ENCODE measurements around the gene BAHCC1.

The BAHCC1 gene

DNA sequence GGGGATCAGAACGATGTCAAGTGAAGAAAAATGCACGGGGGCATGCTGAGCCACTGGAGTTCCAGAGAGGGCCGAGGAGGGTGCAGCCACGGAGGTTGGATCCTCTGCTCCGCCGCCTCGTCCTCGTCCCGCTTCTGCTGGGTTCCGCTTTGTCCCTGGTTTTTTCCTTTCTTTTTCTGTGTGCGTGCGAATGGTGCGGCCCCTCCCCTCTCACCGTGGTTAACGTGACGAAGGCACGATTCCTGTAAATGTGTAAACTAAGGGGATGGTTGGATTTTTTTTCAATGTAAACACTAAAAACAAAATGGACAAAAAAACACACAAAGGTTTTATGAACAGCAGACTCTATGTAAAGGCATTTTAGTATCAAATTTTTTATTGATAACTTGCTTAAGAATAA is 70.7 kb downstream of the BAHCC1 start:
- TF ChIP-seq, protein P1, sequence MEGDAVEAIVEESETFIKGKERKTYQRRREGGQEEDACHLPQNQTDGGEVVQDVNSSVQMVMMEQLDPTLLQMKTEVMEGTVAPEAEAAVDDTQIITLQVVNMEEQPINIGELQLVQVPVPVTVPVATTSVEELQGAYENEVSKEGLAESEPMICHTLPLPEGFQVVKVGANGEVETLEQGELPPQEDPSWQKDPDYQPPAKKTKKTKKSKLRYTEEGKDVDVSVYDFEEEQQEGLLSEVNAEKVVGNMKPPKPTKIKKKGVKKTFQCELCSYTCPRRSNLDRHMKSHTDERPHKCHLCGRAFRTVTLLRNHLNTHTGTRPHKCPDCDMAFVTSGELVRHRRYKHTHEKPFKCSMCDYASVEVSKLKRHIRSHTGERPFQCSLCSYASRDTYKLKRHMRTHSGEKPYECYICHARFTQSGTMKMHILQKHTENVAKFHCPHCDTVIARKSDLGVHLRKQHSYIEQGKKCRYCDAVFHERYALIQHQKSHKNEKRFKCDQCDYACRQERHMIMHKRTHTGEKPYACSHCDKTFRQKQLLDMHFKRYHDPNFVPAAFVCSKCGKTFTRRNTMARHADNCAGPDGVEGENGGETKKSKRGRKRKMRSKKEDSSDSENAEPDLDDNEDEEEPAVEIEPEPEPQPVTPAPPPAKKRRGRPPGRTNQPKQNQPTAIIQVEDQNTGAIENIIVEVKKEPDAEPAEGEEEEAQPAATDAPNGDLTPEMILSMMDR (IDR thresholded peaks at IDR 0.05; ENCODE audit: control insufficient read depth, extremely low read depth, insufficient read depth): no peak
- no peak overlapping the region for H3K4me3 ChIP-seq (ENCODE audit: low read depth, low read length)
- DNase-seq (ENCODE audit: low read depth): no peak

DNA sequence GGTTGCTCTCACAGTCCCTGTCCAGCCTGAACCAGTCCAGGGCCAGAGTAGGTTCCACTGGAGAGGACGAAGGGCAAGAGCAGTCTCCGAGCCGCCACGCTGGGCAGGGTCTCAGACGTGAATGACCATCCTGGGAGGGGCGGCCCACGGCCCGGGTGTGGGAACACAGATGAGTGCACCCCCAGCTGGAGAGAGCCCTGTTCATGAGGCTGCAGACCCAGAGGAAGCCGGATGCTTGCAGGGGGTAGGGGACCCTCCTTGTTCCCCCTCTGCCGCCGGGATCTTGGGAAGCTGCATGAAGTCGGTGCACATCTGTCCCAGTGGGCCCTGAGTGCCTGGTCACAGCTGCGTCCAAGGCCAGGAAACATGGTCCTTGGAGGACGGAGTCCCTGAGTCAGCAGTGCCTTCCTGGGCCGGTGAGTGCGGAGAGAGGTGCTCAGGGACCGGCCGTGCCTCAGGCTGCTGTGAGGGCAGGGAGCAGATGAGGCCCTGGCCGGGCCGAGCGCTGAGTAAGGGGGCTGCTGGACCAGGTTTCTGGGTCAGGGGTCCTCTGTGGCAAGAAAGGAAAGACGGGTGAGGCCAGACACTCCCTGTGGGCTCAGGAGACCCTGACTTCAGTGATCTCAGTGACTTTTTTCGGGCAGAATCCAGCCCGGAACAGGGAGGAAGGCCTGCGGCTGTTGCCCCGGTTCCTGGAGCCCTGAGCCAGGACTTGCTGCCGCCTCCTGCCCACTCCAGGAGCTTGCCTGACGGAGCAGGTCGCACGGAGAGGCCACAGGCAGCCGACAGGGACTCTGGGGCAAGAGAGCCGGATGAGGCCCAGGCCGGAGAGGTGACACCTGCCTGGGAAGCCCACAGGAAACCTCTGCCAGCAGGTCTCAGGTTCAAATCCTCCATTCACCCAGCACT is 71.6 kb downstream of the BAHCC1 start:
- TF ChIP-seq, protein P1 (IDR thresholded peaks at IDR 0.05; ENCODE audit: control insufficient read depth, extremely low read depth, insufficient read depth): no peak
- DNase-seq (ENCODE audit: low read depth): no peak
- H3K4me3 ChIP-seq (ENCODE audit: low read depth, low read length): no peak overlapping the region

DNA sequence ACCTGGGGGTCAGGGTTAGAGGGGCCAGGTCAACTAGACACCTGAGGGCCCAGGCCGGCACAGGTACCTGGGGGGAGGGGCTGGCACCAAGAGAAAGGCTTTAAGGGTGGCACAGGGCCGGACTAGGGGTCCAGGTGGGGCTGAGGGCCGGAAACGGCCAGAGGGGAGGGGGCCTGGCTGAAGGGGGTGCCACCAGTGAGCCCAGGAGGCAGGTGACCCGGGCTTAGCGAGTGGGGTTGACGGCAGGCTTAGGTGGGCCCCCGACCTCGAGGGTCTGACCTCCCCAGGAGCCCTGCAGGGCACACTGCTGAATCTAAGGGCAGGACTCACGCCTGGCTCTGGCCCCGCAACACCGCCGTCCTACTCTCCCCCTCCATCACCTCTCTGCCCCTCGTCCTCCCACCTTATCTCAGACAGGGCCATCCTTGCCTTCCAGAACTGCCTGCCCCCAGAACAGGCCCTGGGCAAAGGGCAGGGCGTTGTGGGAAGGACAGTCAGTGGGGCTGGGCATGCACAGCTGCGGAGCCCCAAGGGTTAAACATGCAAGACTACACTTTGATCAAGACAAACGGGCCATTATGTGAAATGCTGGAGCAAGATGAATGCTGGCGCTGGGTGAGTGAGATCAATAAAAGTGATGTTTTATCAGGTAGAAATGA is 73.0 kb downstream of the BAHCC1 start:
- no peak for DNase-seq (ENCODE audit: low read depth)
- H3K4me3 ChIP-seq (ENCODE audit: low read depth, low read length): no peak overlapping the region
- TF ChIP-seq, protein P1 (IDR thresholded peaks at IDR 0.05; ENCODE audit: control insufficient read depth, extremely low read depth, insufficient read depth): no peak

- no peak for DNase-seq (ENCODE audit: low read depth)
- TF ChIP-seq, protein P1 (IDR thresholded peaks at IDR 0.05; ENCODE audit: control insufficient read depth, extremely low read depth, insufficient read depth): no peak
- H3K4me3 ChIP-seq (ENCODE audit: low read depth, low read length): no peak overlapping the region
Measured at GRCh38 chr17:81468770-81469121, 73.5 kb downstream of the BAHCC1 start.

DNA sequence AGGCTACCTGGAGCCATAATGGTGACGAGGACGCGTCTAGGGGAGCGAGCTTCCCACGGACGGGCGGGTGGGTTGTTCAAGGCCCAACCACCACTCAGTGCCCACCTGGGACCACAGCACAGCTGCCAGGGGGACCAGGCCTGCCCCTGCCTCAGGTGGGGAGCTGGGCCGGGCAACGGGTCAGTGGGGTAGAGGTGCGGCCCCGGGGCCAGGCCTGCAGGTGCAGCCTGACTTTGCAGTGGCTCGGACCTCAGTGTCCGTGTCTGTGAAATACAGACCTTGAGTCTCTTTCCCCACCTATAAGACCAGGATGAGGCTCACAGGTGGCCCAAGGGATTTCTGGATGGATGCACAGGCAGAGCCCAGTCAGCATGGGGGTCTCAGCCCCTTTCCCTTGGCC is 74.0 kb downstream of the BAHCC1 start:
- TF ChIP-seq, protein P1 (IDR thresholded peaks at IDR 0.05; ENCODE audit: control insufficient read depth, extremely low read depth, insufficient read depth): no peak

GRCh38 chr17:81470270-81470943 is 75.2 kb downstream of the BAHCC1 start:
- H3K4me3 ChIP-seq (ENCODE audit: low read depth, low read length): no peak overlapping the region
- DNase-seq (ENCODE audit: low read depth): no peak
- TF ChIP-seq, protein P1 (IDR thresholded peaks at IDR 0.05; ENCODE audit: control insufficient read depth, extremely low read depth, insufficient read depth): no peak

More for the DNA sequence above, 74.0 kb downstream of the BAHCC1 start:
- DNase-seq (ENCODE audit: low read depth): no peak
- H3K4me3 ChIP-seq (ENCODE audit: low read depth, low read length): no peak overlapping the region

All from LNCaP clone FGC (cell line).